Testis (tissue), 3 donors: ENCODE results near the gene NUP98. TPM values are rescaled to one million over a fixed set of nuclear protein-coding genes. Genes with fewer than 3 reads are reported as not detected.

Experiments used
- DNase-seq: peaks from one replicate; pipeline ENCODE4 v3.0.0-alpha.2; 2019
- H3K27ac ChIP-seq, 2 donors: fragments of 200-600 bp; sonication (generic); one replicate each; pipeline ENCODE4 v1.5.1; 2019
- H3K27me3 ChIP-seq: fragments of 200-600 bp; sonication (generic); one replicate; pipeline ENCODE4 v1.5.1; 2019
- H3K36me3 ChIP-seq: fragments of 200-600 bp; sonication (generic); one replicate; pipeline ENCODE4 v1.5.1; 2017; ENCODE audit warnings: low read depth; ENCODE audit errors: missing control alignments
- H3K4me1 ChIP-seq: fragments of 200-600 bp; sonication (generic); one replicate; pipeline ENCODE4 v1.5.1; 2019
- H3K4me3 ChIP-seq, 2 donors: fragments of 200-600 bp; sonication (generic); one replicate each; pipeline ENCODE4 v1.5.1; 2017 to 2019
- H3K9me3 ChIP-seq: fragments of 200-600 bp; sonication (generic); one replicate; pipeline ENCODE4 v1.5.1; 2017
- POLR2A ChIP-seq: fragments of 450-650 bp; IDR thresholded peaks from one replicate; pipeline ENCODE4 v1.6.1; 2017; ENCODE audit warnings: antibody characterized with exemption, mild to moderate bottlenecking, moderate library complexity
- WGBS, 2 donors: methylation state at CpG; one replicate each; pipeline ENCODE4 v1.1.5; 2018; 5-methylcytosine and 5-hydroxymethylcytosine counted together
- intact Hi-C: fragments of 100-400 bp; cut with DNase I; formaldehyde crosslinking; loops from one replicate; pipeline ENCODE4 v1.15.1; 2023; ENCODE audit warnings: low total_unique reads
- polyA plus RNA-seq: library from polyadenylated mRNA; stranded (reverse); fragments of 350-450 nt; fragmentation: Illumina TruSeq; extraction: RNeasy Lipid Tissue Mini Kit (QIAGEN cat#74804); gene quantifications from one replicate; pipeline ENCODE4 v1.2.3, GENCODE V29; 2014; ENCODE audit warnings: low read depth, low replicate concordance; ENCODE audit not compliant: insufficient read depth
- total RNA-seq, 2 donors: library from RNA; depleted of rRNA; stranded (reverse); fragments of >200 nt; gene quantifications; one replicate each; pipeline ENCODE4 v1.2.3, GENCODE V29; 2016
- TF ChIP-seq, protein P1 (sequence below), 3 experiments: fragments of 450-650 bp in 2 of 3; fragments of 200-600 bp in 1 of 3; sonication (generic) in 1 of 3; IDR thresholded peaks; one replicate each; pipeline ENCODE4 v1.5.1; 2016 to 2019; ENCODE audit warnings: antibody characterized with exemption in 3 of 3, mild to moderate bottlenecking in 2 of 3, moderate library complexity in 1 of 3

Gene NUP98
- total and polyA plus RNA-seq, 3 donors from 2014 or later, result 211 to 354 (median 280) TPM

DNA sequence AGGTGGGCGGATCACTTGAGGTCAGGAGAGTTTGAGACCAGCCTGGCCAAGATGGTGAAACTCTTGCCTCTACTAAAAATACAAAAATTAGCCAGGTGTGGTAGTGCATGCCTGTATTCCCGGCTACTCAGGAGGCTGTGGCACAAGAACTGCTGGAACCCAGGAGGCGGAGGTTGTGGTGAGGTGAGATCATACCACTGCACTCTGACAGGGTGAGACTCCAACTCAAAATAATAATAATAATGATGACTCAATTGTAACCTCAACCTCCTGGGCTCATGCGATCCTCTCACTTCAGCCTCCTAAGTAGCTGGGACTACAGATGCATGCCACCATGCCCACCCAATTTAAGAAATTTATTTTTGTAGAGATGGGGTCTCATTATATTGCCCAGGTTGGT lies 110.6 kb downstream of the NUP98 start:
- no peak for DNase-seq
- H3K4me3 ChIP-seq, result no peak overlapping the region
- no peak overlapping the region for H3K27ac ChIP-seq
- TF ChIP-seq POLR2A, result no peak
- TF ChIP-seq, protein P1, sequence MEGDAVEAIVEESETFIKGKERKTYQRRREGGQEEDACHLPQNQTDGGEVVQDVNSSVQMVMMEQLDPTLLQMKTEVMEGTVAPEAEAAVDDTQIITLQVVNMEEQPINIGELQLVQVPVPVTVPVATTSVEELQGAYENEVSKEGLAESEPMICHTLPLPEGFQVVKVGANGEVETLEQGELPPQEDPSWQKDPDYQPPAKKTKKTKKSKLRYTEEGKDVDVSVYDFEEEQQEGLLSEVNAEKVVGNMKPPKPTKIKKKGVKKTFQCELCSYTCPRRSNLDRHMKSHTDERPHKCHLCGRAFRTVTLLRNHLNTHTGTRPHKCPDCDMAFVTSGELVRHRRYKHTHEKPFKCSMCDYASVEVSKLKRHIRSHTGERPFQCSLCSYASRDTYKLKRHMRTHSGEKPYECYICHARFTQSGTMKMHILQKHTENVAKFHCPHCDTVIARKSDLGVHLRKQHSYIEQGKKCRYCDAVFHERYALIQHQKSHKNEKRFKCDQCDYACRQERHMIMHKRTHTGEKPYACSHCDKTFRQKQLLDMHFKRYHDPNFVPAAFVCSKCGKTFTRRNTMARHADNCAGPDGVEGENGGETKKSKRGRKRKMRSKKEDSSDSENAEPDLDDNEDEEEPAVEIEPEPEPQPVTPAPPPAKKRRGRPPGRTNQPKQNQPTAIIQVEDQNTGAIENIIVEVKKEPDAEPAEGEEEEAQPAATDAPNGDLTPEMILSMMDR (IDR thresholded peaks at IDR 0.05), result no peak
- WGBS, 2 donors, result 72 to 89% methylated on average over 4 of the region's 4 CpGs
- intact Hi-C loops, result no loop called here
- H3K36me3 ChIP-seq, result no peaks in the 10 kb centered on the region
- H3K27me3 ChIP-seq, result no peaks in the 10 kb centered on the region
- peaks cover 4% of the 10 kb centered on the region for H3K4me1 ChIP-seq
- no peaks in the 10 kb centered on the region for H3K9me3 ChIP-seq

DNA sequence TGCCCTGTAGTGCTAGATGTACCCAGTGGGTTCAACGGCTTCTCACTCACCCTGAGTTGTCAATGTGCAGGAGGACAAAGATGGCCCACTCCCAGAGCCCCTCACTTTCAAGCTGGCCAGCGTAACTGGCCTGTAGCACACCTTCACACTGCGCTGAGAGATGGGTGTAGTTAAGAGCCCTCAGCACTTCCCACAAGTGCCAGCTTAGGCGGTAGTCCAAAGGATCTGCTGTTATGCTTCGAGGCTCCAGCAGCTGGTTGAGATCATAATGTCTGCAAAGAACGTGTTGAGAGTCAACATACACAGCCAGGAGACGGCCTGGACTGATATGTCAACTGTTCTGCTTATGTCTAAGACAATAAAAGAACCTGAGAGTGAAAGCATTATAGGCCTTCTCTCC lies 111.4 kb downstream of the NUP98 start:
- Histone ChIP-seq H3K4me1 (peaks cover 4% of the 10 kb centered on the region), H3K27ac (no peak overlapping the region), H3K4me3 (no peak overlapping the region), H3K9me3 (no peaks in the 10 kb centered on the region), H3K27me3 (no peaks in the 10 kb centered on the region), H3K36me3 (no peaks in the 10 kb centered on the region)
- intact Hi-C loops, result no loop called here
- no peak for DNase-seq
- WGBS, 2 donors, result 77 to 87% methylated on average over 7 of the region's 7 CpGs
- TF ChIP-seq POLR2A, result no peak
- TF ChIP-seq, protein P1 (IDR thresholded peaks at IDR 0.05), result no peak

DNA sequence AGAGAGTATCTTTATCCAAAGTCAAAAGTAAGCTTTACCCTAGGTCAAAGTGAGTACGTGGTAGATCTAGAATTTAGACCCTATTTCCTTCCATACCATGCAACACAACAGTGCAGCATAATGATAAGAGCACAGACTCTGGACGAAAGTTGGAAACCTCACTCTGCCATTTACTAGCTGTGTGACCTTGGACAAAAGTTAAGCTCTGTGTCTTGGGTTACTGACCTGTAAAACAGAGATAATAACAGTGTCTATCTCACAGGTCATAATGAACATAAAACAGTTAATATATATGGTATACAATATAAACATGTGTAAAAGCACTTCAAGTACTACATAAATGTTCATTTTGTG lies 112.6 kb downstream of the NUP98 start:
- Histone ChIP-seq H3K4me1 (peaks cover 4% of the 10 kb centered on the region), H3K4me3 (no peak overlapping the region), H3K9me3 (no peaks in the 10 kb centered on the region), H3K27me3 (no peaks in the 10 kb centered on the region), H3K27ac (no peak overlapping the region), H3K36me3 (no peaks in the 10 kb centered on the region)
- TF ChIP-seq, protein P1 (IDR thresholded peaks at IDR 0.05), result no peak
- TF ChIP-seq POLR2A, result no peak
- intact Hi-C loops, result no loop called here
- 42 to 47% methylated on average over 2 of the region's 2 CpGs for WGBS, 2 donors
- DNase-seq, result no peak

DNA sequence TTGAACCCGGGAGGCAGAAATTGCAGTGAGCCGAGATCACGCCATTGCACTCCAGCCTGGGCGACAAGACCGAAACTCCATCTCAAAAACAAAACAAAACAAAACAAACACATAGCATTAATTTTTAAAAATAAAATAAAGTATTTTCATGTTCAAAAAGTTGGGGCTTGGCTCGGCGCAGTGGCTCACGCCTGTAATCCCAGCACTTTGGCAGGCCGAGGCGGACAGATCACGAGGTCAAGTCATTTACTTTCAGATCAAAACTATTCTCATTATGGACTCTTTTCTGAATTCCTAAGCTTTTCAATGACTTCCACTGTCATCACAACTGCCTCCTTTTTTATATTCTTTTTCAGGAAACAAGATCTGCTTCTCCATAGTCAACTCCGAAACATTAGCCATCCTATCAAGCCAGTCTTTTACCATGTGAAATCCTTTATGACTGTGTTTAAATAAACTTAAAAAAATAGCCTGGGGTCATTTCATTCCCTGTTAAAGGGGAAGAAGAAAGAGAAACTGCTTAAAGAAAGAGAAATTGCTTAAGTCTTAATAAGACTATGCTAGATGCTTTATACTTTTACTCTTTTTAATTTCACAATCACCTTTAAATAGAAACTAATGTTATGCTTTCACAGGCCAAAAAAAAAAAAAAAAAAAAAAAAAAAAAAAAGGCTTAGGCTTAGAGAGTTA lies 113.1 kb downstream of the NUP98 start:
- TF ChIP-seq, protein P1 (IDR thresholded peaks at IDR 0.05), result no peak
- no peak for TF ChIP-seq POLR2A
- intact Hi-C loops, result no loop called here
- Histone ChIP-seq H3K4me1 (peaks cover 4% of the 10 kb centered on the region), H3K36me3 (no peaks in the 10 kb centered on the region), H3K27me3 (no peaks in the 10 kb centered on the region), H3K9me3 (no peaks in the 10 kb centered on the region), H3K27ac (no peak overlapping the region), H3K4me3 (no peak overlapping the region)
- no peak for DNase-seq
- WGBS, 2 donors, result 78 to 89% methylated on average over 12 of the region's 12 CpGs

DNA sequence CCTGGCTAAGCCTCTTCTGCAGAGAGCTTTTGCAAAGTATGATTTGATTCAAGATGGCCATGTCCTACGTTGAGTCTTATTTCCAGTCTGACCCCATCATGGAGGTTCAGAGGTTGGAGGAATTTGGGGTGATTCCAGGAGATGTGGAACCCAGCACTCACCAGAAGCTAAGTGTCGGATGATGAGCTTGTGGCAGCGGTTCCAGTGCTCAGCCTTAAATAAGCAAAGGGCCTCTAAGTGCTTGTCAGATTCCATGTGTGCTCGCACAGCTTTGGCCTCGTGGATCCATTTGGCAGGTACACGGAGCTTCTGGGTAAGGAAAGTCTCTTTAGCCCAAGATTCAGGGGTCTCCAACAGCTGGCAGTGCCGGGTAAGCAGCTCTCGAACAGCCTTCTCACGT lies 114.3 kb downstream of the NUP98 start:
- no peaks in the 10 kb centered on the region for H3K36me3 ChIP-seq
- no peak for TF ChIP-seq POLR2A
- TF ChIP-seq, protein P1 (IDR thresholded peaks at IDR 0.05), result no peak
- WGBS, 2 donors, result 90 to 93% methylated on average over 9 of the region's 9 CpGs
- H3K4me3 ChIP-seq, result no peak overlapping the region
- H3K9me3 ChIP-seq, result no peaks in the 10 kb centered on the region
- DNase-seq, result no peak
- H3K27ac ChIP-seq, result no peak overlapping the region
- no peaks in the 10 kb centered on the region for H3K27me3 ChIP-seq
- H3K4me1 ChIP-seq, result peaks cover 4% of the 10 kb centered on the region
- intact Hi-C loops, result no loop called here
